Femur (tissue), 1 donor: ENCODE measurements around the gene DCTPP1.

Experiments used
- DNase-seq: peaks from one replicate; pipeline ENCODE4 v3.0.0-alpha.2; 2017

The DCTPP1 gene

GRCh38 chr16:30446203-30446595, 16.4 kb upstream of the DCTPP1 start:
- no peak for DNase-seq

DNA sequence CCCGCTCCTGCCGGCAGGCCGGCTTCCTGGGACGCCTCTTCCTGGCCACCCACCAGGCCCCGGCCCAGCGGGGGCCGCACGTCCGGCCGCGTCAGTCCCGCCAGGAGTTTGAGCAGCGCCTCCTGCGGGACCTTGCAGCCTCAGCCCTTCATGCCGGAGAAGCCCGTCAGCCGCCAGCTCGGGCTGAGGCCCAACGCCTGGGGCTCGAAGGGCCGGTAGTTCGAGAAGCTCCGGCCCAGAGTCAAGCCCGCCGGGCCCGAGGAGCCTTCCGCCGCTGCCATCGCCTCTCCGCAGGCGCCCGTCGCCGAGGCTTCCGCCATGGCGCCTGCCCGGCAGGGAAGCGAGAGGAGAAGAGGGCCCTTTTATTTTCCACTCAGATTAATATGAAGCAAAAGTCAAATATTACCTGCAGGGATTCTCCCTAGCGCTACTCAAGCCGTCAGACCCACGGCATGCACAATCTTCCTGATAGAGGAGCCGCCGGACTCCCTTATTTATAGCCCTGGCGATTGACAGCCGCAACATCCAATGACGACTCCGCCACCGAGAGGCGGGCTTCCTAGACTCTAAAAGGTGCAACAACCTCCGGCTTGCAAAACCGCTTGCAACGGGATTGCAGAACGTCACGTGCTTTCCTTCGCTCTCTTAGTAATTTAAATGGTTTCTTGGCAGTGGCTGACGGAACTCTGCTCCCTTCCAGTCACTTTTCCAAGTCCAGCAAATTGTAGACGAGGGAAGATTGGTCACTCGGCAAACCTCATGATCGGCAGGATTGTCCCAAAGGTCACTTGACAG, 15.8 kb upstream of the DCTPP1 start, which contains the start of gene SEPHS2:
TSS of gene SEPHS2 (minus strand) at position 467 of the 795 bp plus-strand sequence. CDS start at position 320, 147 bp downstream.
- DNase-seq, result peak; percentile 97

DNA sequence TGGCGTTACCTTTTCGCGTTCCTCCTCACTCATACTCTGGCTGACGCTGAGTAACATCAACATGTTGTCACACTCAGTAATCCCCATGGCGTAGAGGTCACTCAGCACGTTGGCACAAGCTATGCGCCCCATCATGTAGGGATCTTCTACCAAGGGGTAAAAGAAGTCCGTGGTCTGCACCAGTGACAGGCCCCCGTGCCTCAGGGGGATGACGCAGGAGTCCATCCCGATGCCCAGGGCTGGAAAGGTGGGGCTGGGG, 15.2 kb upstream of the DCTPP1 start:
- DNase-seq, result no peak

- DNase-seq, result no peak
Measured at GRCh38 chr16:30444231-30445148, 14.7 kb upstream of the DCTPP1 start.

DNA sequence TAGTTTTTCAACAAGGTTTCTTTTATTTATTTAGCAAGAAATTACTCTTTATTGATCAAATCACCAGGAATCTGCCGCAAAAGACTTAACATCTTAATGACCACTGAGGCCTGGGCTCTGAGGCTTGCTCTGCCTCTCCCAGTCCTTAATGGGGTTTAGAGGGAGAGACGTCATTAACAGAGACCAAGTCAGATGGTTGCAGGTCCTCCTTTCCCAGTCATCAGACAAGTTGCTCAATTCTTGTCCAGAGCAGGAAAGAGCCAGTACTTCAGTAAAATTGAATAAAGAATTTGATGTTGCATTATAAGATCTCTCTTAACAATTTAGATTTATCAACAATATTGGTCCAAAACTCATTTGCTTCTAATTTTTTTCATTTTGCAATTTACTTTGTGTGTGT, 13.8 kb upstream of the DCTPP1 start:
- DNase-seq, result no peak

- no peak for DNase-seq
Measured at GRCh38 chr16:30439720-30440348, 10.0 kb upstream of the DCTPP1 start.

DNA sequence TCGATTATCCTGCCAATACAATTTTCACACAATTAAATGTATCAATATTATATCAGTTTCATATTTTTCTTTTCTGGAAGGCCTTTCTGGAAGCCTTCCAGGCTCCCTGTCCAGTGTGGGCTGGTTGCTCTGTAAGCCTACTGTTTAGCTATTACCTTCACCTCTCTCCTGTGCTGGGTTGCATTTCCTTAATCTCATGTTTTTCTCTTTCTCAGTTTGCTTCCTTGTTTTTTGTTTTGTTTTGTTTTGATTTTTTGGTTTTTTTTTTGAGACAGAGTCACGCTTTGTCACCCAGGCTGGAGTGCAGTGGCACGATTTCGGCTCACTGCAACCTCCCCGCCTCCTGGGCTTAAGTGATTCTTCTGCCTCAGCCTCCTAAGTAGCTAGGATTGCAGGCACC, 9.0 kb upstream of the DCTPP1 start:
- DNase-seq, result no peak

DNA sequence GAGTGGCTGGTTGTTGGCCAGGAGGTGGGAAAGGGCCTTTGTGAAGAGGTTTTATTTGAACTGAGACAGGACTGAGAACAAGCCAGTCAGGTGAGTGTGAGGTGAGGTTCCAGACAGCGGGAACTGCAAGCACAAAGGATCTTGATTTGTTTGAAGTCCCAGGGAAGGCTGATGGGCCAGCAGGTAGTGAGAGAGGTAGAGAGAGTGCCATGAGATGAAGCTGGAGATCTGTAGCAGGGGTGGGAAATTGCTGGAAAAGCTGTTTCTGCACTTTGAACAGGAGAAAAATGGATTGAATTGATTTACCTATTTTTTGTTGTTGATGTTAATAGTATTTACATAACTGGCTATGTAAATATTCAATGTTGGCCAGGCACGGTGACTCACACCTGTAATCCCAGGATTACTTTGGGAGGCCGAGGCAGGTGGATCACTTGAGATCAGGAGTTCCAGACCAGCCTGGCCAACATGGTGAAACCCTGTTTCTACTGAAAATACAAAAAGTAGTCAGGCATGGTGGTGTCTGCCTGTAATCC, 7.7 kb upstream of the DCTPP1 start:
- DNase-seq, result no peak

DNA sequence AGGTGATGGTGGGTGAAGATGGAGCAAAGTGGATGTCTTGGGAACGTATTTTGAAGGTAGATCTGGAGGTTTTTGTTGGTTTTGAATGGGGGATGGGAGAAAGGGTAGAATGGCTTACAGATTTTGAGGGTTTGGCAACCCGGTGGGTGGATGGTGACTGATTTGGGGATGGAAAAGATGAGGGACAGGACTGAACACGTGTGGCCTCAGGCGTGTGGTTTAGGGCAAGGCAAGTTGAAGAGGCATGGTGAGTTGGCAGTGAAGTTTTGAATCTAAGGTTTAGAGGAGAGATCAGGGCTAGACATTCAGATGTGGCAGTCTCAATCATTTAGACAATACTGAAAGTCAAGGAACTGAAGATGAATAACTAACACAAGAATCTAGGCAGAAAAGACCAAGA, 5.0 kb upstream of the DCTPP1 start:
- DNase-seq, result no peak

DNA sequence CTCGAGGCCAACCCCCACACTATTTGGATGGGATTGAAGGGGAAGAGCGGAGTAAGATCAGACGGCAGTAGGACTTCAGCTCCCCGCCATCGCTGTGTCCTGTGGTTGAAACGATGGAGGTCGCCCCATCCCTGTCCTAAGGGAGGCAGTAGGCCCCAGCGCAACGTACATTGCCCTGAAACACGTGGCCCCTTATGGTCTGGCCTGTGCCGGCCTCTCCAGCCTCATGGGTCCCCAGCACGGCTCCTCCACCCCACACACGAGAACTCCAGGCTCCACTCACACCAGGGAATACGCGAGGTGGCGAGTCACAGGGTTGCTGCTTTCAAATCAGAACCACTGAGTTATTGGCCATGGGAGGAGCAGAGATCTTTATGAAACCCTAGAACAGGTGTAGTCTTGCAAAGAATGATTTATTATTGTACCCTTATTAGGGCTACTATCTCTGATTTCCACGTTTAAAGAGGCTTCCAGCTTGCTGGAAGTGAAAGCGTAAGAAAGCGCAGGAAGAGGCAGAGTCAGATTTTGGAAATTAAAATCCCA, 669 bp upstream of the DCTPP1 start:
- DNase-seq, result no peak

DNA sequence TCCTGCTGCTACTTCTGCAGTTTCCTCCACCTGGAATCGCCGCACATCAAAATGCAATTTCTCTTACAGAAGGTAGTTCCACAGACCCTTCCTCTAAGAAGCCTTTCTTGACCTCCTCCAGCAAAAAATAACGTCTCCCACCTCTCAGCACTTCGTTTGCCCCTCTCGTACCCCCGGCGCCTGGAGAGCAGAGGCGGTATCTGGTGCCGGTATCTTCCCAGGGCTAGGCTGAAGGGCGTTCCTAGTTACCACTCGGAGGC, 482 bp downstream of the DCTPP1 start:
- no peak for DNase-seq

DNA sequence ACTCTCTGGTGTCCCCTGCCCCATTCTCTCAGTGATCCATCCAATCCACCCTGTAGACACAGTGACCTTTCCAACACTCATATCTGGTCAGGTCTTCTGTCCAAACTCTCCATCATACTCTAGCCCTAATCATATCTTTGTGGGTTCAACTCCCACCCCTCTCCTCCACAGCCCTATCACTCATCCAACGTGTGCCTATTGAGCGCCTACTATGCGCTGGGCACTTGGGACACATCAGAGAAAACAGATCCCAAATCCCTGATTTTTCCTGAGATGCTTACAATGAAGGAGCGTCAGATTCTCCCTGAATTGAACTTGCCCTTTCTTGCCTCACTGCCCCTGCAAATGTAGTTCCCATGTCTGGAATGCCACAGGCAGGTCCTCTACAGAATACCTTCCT, 1.8 kb downstream of the DCTPP1 start:
- DNase-seq, result no peak

DNA sequence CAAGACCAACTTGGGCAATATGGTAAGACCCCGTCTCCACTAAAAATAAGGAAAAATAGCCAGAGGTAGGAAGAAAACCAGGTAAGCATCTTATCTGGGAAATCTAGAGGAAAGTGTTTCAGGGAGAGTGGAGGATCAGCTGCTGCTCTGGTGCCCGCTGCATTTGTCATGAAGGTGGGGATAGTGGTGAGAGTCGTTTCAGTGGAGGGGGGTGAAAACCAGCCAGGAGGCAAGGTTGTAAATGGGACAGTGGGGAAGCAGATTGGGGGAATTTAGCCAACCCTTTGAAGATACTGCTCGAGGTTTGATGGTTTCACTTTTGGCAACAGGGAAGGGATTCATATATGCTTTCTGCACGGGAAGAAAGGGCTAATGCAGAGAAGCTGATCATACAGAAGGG, 8.8 kb downstream of the DCTPP1 start:
- no peak for DNase-seq

GRCh38 chr16:30418350-30419181, 11.3 kb downstream of the DCTPP1 start:
- DNase-seq, result no peak

DNA sequence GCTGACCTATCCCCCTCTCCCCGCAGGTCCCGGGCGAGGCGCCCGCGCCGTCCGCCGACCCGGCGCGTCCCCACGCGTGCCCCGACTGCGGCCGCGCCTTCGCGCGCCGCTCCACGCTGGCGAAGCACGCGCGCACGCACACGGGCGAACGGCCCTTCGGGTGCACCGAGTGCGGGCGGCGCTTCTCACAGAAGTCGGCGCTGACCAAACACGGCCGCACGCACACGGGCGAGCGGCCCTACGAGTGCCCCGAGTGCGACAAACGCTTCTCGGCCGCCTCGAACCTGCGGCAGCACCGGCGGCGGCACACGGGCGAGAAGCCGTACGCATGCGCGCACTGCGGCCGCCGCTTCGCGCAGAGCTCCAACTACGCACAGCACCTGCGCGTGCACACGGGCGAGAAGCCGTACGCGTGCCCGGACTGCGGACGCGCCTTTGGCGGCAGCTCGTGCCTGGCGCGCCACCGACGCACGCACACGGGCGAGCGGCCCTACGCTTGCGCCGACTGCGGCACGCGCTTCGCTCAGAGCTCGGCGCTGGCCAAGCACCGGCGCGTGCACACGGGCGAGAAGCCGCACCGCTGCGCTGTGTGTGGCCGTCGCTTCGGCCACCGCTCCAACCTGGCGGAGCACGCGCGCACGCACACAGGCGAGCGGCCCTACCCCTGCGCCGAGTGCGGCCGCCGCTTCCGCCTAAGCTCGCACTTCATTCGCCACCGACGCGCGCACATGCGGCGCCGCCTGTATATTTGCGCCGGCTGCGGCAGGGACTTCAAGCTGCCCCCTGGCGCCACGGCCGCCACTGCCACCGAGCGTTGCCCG, 12.1 kb downstream of the DCTPP1 start:
- DNase-seq, result peak; percentile 91

DNA sequence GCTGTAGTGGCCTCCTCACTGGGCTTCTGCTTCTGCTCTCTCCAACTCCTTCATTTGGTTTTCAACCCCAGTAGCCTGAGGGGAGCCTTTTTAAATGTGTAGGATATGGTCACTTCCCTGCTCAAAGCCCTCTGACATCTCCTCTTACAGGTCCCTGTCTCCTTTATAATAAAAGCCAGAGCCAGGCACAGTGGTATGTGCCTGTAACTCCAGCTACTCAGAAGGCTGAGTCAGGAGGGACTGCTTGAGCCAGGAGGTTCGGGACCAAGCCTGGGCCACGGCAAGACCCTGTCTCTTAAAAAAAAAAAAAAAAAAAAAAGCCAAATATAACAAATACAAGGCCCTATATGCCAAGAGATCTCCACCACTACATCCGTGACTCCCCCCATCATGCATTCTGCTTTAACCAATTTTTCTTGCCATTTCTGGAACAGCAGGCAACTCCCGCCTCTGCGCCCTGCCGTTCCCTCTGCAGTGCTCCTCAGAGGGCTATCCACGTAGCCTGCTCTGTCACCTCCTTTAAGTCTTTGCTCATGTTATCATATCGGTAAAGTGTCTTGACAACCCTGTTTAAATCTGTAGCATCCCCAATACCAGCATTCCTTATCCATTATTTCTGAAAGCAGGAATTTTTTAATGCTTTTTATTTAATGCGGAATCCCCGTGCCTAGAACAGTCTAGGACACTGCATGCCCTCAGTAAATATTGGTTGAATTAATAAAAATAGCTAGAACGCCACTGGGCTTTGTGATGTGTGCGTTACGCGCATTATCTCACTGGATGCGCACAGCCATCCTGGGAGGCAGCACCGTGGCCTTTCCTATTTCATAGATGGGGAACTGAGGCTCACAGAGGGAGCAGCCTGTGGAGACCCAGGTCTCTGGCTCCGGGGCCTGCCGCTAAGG, 13.0 kb downstream of the DCTPP1 start:
- no peak for DNase-seq

GRCh38 chr16:30416047-30416603, 13.7 kb downstream of the DCTPP1 start:
- no peak for DNase-seq

- DNase-seq, result no peak
Measured at GRCh38 chr16:30414159-30414558, 15.7 kb downstream of the DCTPP1 start.

DNA sequence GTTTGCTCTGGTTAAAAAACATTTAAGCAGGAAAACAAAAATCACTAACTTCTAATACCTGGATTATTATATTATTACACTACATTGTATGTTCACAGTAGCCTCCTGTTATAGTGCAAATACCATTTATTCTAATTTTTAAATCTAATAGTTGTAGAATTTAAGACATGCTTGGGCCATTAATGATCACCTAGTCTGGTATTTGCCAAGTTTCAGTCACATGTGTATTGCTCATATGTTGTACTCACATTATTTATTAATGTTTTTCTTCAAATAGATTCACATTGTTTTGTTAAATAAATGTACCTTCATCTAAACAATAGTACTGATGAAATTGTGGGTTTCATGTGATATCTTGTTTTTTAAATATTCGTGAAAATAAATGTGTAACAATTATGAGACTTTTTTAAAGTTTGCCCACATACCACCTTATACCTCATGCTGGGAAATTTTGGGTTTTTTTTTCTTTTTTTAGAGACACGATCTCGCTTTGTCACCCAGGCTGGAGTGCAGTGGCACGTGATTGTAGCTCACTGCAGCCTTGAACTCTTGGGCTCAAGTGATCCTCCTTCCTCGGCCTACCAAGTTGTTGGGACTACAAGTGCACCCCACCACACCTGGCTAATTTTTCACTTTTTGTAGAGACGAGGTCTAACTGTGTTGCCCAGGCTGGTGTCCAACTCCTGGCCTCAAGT, 16.6 kb downstream of the DCTPP1 start:
- no peak for DNase-seq
